Dedifferentiated amniotic fluid mesenchymal stem cell (primary cell): ENCODE measurements around the gene SLC23A2.
"Not testable (repeated sequence)": the region's sequence is repeated elsewhere in the genome, so short reads cannot be mapped to it uniquely, and the experiment has no call there.

Experiments used
- DNase-seq: peaks from one replicate; pipeline ENCODE4 v3.0.0-alpha.2; 2016; ENCODE audit errors: extremely low spot score

The SLC23A2 gene

DNA sequence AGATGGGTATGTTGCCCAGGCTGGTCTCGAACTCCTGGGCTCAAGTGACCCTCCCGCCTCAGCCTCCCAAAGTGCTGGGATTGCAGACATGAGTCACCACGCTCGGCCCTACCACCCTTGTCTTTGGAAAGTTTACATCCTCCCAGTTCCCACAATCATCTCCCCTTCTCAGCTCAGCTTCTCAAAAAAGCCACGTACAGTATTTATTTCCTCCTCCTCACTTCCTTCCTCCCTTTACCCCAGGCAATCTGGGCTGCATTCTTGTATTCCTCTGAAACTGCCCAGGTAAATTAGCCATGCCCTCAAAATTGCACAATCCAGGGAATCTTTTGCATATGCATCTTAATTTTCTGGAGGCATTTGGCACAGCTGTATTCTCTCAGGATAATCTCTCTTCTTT lies 7.4 kb upstream of the SLC23A2 start:
- DNase-seq = no peak

DNA sequence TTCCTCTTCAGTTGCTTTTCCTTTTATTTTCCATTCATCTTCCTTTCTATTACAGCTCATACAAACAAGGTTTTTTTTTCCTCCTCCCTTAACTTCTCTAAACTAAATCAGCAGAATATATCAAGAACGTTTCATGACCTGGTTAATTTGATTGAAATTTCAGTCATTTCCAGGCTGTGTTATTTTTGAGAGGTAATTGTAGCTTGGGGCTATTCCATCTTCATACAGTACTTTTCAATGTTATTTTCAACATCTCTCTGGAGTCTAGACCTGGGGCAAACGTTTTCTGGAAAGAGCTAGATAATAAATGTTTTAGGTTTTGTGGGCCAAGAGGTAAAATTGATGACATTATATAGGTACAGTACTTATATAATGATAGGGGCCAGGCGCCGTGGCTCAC lies 4.0 kb upstream of the SLC23A2 start:
- no peak for DNase-seq

DNA sequence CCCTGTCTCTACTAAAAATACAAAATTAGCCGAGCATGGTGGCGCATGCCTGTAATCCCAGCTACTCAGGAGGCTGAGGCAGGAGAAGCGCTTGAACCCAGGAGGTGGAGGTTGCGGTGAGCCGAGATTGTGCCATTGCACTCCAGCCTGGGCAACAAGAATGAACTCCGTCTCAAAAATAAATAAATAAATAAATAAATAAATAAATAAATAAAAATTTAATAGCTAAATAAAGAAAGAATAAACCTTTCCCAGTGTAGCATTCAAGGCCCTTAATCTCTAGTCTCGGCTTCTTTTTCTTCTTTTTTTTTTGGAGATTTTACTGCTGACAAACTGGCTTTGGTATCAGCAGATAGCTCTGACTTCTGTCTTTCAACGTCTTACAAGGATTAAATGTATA lies 3.5 kb upstream of the SLC23A2 start:
- DNase-seq = not testable (repeated sequence)

DNA sequence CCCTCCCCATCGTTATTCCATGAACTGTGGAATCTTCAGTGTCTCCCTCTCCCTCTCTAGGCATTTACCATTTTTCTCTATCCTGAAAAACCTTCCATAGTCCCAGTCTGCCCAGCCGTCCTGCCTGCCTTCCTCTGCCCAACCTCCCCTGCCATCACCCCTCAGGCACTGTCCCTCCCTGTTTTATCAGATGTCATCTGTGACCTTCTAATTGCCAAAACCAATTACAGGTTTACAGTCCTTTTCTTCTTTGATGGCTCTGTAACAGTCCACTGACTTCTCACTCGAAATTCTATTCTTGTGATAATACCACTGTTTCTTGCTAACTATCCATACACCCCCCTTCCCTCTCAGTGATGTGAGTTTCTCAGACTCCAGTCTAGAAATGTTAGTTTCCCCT lies 2.3 kb upstream of the SLC23A2 start:
- DNase-seq = no peak

DNA sequence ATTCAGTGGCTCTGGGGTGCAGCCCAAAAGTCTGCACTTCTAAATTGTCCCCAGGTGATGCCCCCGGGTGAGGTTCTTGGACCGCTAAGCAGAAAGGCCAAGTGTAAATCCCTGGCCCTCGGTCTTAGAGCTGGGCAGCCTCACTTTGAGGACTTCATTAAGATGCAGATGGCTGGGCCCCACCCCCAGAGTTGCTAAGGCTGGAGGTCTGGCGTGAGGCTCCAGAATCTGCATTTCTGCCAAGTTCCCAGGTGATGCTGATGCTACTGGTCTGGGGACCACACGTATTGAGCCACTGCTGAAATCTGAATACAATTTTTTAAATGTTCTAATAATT lies 735 bp upstream of the SLC23A2 start:
- DNase-seq = no peak

DNA sequence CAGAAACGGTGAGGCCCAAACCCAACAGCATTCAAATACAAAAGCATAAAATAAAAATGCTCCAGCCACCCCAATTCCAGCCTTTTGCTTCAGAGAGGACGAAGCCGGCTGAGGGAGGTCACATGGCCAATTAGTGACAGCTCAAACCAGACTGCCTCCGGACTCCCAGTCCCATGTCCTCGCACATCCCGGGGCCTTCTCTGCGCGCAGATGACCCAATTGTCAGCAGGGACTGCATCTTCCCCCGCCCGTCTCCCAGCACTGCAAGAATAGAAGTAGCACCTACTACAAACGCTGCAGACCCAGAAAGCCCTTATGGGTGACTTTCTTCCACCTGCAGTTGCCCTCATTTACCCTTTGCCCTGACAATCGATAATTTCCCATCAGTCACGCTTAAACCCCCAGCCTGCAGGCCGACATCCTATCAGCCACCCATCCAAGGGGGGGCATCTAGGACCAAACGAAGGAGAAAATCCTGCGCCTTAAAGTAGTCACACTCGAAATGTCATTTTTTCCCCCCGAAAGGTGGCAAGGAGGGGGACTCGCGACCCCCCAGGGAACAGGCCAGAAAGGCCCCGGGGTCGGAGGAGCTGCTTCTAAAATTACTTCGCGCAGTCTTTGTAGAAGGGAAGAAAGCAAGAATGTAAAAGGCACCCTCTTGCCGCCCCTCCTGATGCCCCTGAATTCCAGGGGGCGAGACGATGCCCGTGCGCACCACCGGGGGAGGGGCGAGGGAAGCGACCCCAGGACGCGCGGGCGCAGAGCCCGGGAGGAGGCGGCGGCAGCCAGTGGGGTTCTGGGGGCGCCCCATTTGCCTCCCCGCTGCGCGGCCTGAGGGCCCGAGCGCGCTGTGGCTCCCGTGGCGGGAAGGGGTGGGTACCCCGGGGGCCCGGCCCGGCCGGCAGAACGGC lies 792 bp downstream of the SLC23A2 start:
- DNase-seq = peak; percentile 16

DNA sequence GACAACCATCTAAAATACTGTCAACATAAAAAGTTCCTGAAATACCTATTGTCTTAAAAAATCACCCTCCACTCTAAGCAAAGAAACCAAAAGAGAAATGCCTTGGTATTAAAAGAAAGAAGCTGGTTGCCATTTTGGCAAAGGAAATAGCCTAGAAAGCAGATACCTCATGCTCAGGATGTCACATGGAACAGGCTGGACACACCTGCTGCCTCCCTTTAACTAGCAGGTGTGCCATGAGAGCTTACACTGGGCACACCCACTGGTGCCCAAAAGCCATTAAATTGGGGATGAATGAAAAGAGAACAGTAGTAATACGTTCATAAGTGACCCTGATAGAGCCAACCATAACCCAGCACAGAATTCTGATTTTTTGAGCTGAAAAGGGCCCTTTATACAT lies 1.5 kb downstream of the SLC23A2 start:
- DNase-seq = no peak

DNA sequence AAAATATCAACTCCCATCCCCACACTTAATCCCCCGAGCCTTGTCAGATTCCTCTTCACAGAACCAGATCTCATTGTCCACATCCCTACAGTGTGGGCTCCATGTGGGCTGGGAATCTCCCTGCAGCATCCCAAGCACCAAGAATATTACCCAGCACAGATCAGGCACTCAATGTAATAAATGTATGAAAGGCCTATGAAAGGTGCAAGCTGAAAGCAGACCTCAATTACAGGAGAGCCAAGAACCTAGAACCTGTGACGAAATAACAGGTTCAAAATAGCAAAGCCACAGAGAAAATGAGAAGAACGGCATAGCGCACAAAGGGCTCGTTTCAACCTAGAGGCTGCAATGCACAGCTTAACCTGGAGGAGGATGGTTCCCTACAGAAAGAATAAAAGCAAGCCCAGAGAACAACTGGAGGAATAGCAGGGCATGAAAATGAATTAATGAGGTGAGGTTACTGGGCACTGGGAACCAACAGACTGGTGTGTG lies 3.1 kb downstream of the SLC23A2 start:
- no peak for DNase-seq

DNA sequence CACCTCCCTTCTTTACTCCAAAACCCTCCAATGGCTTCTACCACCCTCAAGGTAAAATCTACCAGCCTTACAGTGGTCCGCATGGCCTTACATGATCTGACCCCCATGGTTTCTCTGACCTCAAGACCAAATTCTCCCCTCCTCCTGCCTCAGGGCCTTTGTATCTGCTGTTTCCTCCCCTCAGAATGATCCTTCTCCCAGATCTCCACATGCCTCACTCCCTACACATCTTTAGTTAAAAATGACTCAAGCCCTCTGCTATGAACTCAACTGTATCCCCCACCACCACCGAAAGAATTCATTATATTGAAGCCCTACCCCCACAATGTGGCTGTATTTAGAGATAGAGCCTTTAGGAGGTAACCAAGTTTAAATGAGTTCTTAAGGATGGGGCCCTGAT lies 4.1 kb downstream of the SLC23A2 start:
- no peak for DNase-seq

DNA sequence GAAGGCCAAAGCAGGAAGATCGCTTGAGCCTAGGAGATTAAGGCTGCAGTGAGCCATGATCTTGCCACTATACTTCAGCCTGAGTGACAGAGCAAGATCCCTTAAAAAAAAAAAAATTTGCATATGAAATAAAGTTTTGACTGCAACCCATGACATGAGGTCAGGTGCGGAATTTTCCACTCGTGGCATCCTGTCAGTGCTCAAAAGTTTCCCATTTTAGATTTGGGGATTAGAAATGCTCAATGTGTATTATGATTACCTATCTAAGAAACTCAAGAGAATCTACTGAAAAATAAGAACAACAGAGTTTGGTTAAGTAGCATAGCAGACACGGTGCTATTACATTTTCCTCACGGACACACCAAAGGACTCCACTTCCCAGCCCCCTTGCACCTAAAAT lies 11.7 kb downstream of the SLC23A2 start:
- no peak for DNase-seq

DNA sequence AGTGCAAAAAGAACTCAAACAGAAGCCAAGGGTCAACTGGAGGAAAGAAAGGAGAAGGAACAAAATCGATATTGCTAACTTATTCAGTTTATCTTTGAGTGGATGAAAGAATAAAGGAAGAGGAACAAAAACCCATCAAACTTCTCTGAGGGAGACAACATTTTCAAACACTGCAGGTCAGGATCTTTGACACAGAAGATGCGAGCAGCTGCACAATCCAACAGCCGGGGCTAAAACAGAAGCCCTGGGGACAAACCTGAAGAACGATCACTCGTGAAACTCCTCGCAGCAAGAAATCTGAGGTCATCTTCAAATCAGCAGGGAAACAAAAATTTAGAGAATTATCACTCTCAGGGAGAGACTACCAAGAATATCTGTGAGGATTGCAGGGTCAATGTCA lies 14.2 kb downstream of the SLC23A2 start:
- no peak for DNase-seq

DNA sequence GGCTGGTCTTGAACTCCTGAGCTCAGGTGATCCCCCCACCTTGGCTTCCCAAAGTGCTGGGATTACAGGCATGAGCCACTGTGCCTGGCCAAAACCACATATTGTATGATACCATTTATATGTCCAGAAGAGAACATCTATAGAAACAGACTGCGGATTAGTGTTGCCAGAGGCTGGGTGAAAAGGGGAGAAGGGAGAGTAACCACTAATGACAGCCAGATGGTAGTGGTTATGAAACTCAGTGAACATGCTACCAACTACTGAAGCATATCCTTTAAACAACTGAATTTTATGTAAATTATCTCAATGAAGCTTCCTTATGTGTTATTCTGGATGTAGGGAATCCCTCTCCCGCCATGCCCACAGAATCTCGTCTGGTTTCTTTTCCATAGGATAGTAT lies 15.7 kb downstream of the SLC23A2 start:
- DNase-seq = no peak

DNA sequence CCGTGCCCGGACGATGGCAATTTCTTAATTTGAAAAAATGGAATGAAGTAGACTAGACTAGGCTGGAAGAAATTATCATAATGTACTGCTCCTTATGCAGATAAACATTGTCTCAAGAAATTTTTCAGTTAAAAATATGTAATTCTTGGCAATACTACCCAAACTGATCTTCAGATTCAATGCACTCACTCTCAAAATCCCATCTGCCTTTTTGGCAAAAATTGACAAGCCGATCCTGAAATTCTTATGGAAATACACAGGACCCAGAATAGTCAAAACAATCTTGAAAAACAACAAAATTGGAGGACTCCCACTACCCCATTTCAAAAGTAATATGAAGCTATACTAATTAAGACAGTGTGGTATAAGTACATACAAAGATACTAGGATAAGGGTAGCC lies 19.0 kb downstream of the SLC23A2 start:
- DNase-seq = no peak

DNA sequence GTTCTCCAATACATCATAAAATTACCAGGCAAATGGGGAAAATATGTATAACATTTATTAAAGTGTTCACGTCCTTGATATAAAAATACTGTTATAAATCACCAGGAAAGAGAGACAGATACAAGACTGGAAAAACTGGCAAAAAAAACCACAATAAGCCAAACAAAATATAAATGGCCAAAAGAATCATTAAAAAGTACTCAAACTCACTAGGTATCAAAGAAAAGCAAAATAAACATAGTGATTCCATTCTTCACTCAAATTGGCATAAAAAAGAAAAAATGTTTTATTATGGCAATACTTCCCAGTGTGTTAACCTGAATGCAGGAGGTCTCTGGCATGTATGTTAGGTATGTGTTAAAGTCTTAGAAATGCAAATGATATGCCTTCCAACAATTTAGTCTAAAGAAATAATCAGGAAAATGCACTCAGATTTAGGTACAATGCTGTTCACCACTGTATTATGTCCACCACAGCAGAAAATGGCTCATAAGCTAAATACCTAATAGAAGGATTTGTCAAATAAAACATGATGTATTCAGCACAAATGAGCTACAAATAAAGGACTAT lies 21.4 kb downstream of the SLC23A2 start:
- no peak for DNase-seq

DNA sequence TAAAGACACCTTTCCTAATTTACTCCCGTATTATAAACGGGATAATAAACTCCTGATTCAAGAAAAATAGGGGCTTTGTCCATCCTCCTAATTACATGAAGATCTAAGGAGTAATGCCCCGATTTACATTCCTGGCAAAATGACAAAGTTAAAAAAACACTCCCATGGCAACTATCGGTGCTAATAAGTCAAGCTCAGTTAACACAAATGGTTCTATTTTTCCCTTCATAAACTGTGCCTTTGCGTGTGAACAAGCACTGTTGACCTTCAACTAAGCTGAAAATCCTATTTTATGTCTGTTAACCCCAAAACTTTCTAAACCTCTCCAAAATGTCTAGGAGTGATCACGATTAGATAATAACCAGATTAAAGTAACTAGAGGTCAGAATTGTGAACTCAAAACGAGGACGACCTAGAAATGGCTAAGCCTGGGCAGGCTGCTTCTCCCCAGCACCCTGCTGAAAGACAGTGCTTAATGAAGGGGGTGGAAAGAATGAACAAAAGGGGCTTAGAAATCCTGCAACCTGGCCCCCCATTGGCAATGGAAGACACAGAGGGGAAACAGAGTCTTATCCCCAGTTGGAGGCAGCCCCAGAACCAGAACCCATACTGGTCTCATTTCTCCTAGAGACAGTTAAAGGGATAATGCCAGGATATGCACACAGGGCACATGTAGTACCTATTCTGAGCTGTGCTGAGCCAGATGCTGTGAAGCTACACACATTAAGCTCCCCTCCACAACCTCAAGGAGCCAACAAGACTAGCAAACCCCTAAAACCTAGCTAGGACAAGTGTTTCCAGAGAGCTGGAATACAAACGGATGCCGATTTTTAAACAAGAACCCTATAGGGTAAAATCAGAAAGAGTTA lies 23.0 kb downstream of the SLC23A2 start:
- DNase-seq = no peak

DNA sequence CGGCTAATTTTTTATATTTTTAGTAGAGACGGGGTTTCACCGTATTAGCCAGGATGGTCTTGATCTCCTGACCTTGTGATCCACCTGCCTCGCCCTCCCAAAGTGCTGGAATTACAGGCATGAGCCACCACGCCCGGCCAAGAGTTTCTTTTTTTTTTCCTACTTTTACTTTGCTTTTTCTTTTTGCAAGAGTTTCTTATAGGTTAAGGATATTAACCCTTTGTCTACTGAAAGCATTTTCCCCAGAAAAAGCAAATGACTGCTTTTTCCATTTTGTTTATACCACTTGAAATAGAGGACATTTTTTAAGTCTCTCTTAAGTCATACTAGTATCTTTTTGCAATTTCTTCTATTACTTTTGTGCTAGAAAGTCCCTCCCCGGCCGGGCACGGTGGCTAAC lies 25.3 kb downstream of the SLC23A2 start:
- not testable (repeated sequence) for DNase-seq

DNA sequence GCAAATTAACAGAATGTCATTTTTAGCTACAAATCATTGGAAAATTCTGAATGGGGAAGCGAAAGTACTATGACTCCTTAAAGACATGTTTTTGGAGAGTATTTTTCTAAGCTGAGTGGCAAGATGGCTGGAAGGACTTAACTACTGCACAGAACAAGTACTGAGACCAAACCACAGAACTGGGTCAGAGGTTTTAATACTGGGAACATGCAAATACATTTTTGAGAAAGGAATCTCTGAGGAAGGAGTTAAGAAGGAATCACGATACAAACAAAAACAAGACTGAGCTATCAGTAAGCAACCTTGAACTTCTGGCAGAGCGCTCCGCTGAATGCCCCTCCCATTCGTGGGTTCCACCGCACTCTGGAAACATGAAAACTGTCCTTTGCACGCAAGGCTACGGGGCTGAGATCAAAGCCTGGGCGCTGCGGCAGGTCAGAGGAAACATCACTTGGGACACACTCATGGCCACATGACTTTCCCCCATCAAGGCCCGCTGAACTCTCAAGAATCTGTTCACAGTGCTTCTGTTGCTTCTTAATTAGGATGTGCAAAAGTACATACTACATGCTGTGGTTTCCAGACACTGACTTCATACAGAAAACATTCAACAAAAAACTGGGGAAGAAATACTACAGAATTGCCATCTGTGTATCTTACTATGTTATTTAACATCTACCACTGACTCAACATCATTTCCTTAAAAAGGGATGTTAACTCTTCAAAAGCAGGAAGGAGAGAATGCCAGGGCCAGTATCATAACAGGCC lies 27.8 kb downstream of the SLC23A2 start:
- peak; percentile 72 for DNase-seq

DNA sequence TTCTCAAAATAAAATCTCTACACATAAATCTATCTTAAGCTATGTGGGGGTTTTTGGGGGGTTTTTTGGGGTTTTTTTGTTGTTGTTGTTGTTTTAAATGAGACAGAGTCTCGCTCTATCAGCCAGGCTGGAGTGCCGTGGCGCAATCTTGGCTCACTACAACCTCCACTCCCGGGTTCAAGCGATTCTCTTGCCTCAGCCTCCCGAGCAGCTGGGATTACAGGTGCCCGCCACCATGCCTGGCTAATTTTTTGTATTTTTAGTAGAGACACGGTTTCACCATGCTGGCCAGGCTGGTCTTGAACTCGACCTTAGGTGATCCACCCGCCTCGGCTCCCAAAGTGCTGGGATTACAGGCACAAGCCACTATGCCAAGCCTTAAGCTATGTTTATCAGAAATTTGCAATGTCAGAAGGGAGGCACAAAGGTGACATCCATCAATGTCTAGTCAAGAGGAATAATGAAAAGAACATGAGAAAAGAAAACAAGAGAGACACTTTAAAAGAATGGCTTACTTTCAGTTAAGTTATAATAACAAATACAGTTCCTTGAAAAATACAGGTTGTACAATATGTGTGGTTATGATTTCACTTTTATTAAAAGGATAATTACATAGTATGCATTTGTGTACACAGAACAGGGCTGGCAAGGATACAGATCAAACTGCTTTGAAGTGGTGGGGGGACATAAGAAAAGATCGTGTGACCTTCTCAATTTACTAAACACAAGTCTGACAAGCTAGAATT lies 28.6 kb downstream of the SLC23A2 start:
- no peak for DNase-seq

DNA sequence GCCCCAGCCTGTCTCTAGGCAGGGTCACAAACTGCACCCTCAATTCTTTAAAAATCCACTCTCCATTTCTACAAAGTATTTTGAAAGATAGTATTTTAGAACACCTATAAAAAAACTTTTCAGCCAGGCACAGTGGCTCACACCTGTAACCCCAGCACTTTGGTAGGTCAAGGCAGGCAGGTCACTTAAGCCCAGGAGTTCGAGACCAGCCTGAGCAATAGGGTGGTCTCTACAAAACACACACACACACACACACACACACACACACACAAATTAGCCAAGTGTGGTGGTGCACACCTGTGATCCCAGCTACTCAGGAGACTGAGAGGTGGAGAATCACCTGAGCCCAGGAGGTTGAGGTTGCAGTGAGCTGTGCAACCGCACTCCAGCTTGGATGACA lies 30.2 kb downstream of the SLC23A2 start:
- DNase-seq = no peak

DNA sequence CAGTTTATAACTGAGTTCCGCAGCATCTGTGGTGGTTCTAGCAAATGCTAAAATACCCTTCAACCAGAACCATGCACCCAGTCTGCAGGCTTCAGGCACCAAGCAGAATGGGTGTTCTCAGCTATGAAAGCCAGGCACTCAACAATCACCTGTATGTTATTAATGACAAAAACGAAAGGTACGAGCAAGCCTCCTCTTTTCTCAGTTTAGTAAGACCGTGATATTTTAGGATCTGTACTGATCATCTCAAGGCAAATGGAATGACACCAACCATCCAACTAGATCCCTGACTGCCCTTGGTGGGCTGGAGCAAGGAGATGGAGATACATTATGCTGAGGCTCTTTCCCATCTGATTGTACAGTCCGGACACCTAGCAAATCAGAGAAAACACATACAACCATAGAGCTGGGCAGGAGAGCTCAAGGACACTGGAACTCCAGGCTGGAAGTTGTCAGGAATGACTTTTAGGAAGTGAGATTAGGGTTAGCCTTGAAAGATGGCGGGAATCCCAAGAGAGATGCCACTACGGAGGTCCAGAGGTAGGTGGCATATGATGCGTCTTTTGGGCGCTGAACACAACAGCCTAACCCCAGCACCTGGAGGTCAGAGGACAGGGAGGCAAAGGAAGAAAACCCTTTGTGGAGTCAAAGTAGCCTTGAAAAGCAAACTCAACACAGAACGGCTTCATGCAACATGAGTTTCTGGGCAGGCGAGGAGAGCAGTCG lies 33.4 kb downstream of the SLC23A2 start:
- no peak for DNase-seq
